IMR-90 (cell line): ENCODE measurements around the gene CD34.

ENCODE experiments used
- MAFK ChIP-seq: IDR thresholded peaks from 2 replicates; pipeline ENCODE4 v1.6.1; 2012; ENCODE audit warnings: low read depth, low read length, improper control_type of control experiment
- POLR2A ChIP-seq: IDR thresholded peaks from 2 replicates; pipeline ENCODE4 v1.6.1; 2012; ENCODE audit warnings: mild to moderate bottlenecking, low read depth, low read length
- TF ChIP-seq, protein P1 (sequence below): conservative IDR thresholded peaks from 2 replicates; pipeline ENCODE4 v1.5.1; 2012; ENCODE audit warnings: mild to moderate bottlenecking, low read depth, low read length, improper control_type of control experiment
- TF ChIP-seq, protein P2 (sequence below): fragments of 150-350 bp; IDR thresholded peaks from 2 replicates; pipeline ENCODE4 v1.6.1; 2017; ENCODE audit warnings: mild to moderate bottlenecking, antibody characterized with exemption, low read length, low read depth

DNA sequence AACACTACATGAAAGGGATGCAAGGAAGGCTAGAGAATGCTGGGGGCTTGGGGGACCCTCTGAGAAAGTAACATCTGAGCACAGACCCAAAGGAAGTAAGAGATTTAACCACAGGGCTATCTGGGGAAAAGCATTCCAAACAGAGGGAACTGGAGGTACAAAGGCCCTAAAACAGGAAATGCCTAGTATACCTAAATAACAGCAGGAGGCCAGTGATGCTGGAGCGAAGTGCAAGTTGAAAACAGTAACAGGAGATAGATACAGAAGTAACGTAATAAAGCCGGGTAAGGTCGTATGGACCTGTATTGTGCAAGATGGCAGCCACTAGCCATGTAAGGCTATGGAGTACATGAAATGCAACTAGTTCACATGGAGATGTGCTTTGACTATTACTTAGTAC is 52.1 kb downstream of the CD34 start:
- TF ChIP-seq, protein P1, sequence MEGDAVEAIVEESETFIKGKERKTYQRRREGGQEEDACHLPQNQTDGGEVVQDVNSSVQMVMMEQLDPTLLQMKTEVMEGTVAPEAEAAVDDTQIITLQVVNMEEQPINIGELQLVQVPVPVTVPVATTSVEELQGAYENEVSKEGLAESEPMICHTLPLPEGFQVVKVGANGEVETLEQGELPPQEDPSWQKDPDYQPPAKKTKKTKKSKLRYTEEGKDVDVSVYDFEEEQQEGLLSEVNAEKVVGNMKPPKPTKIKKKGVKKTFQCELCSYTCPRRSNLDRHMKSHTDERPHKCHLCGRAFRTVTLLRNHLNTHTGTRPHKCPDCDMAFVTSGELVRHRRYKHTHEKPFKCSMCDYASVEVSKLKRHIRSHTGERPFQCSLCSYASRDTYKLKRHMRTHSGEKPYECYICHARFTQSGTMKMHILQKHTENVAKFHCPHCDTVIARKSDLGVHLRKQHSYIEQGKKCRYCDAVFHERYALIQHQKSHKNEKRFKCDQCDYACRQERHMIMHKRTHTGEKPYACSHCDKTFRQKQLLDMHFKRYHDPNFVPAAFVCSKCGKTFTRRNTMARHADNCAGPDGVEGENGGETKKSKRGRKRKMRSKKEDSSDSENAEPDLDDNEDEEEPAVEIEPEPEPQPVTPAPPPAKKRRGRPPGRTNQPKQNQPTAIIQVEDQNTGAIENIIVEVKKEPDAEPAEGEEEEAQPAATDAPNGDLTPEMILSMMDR = no peak
- TF ChIP-seq POLR2A (no peak), MAFK (no peak)
- TF ChIP-seq, protein P2, sequence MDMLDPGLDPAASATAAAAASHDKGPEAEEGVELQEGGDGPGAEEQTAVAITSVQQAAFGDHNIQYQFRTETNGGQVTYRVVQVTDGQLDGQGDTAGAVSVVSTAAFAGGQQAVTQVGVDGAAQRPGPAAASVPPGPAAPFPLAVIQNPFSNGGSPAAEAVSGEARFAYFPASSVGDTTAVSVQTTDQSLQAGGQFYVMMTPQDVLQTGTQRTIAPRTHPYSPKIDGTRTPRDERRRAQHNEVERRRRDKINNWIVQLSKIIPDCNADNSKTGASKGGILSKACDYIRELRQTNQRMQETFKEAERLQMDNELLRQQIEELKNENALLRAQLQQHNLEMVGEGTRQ = no peak
